ENCODE data around the gene DPT.

DNA sequence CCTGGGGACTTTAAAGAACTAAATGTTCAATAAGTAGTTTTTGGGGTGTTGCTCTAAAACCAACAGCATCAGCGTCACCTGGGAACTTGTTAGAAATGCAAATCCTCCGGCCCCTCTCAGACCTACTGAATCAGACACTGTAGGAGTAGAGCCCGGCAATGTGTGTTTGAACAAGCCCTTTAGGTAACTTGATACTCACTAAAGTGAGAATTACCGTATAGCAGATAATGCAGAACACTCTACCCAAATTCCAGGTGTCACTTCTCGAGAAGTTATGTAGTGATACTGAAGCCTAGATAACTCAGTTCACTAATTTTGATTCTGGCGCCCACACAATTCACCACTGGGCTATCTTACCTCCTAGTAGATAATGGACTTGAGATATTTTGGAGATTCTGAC, 3.7 kb upstream of the DPT start:
- TF ChIP-seq POLR2A (IDR thresholded peaks at IDR 0.05; ENCODE audit: low read depth, low read length) (no peak), NFE2L2 (IDR thresholded peaks at IDR 0.05; ENCODE audit: low read depth, low read length) (no peak), RCOR1 (IDR thresholded peaks at IDR 0.05; ENCODE audit: insufficient replicate concordance, low read length) (no peak), RAD21 (IDR thresholded peaks at IDR 0.05; ENCODE audit: low read length) (no peak), CHD1 (IDR thresholded peaks at IDR 0.05; ENCODE audit: low read depth, low read length) (no peak), SMC3 (IDR thresholded peaks at IDR 0.05; ENCODE audit: low read depth, low read length) (no peak), RFX5 (IDR thresholded peaks at IDR 0.05; ENCODE audit: low read depth, low read length) (no peak), BHLHE40 (IDR thresholded peaks at IDR 0.05; ENCODE audit: low read depth, low read length) (no peak), MAZ (IDR thresholded peaks at IDR 0.05; ENCODE audit: borderline replicate concordance, low read depth, low read length) (no peak), MAFK (IDR thresholded peaks at IDR 0.05; ENCODE audit: low read depth, low read length) (no peak)
- TF ChIP-seq, protein P1, sequence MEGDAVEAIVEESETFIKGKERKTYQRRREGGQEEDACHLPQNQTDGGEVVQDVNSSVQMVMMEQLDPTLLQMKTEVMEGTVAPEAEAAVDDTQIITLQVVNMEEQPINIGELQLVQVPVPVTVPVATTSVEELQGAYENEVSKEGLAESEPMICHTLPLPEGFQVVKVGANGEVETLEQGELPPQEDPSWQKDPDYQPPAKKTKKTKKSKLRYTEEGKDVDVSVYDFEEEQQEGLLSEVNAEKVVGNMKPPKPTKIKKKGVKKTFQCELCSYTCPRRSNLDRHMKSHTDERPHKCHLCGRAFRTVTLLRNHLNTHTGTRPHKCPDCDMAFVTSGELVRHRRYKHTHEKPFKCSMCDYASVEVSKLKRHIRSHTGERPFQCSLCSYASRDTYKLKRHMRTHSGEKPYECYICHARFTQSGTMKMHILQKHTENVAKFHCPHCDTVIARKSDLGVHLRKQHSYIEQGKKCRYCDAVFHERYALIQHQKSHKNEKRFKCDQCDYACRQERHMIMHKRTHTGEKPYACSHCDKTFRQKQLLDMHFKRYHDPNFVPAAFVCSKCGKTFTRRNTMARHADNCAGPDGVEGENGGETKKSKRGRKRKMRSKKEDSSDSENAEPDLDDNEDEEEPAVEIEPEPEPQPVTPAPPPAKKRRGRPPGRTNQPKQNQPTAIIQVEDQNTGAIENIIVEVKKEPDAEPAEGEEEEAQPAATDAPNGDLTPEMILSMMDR (conservative IDR thresholded peaks at IDR 0.05; ENCODE audit: low read depth, low read length): no peak
- TF ChIP-seq, protein P2, sequence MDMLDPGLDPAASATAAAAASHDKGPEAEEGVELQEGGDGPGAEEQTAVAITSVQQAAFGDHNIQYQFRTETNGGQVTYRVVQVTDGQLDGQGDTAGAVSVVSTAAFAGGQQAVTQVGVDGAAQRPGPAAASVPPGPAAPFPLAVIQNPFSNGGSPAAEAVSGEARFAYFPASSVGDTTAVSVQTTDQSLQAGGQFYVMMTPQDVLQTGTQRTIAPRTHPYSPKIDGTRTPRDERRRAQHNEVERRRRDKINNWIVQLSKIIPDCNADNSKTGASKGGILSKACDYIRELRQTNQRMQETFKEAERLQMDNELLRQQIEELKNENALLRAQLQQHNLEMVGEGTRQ (IDR thresholded peaks at IDR 0.05; ENCODE audit: low read depth, low read length): no peak
- TF ChIP-seq, protein P3, sequence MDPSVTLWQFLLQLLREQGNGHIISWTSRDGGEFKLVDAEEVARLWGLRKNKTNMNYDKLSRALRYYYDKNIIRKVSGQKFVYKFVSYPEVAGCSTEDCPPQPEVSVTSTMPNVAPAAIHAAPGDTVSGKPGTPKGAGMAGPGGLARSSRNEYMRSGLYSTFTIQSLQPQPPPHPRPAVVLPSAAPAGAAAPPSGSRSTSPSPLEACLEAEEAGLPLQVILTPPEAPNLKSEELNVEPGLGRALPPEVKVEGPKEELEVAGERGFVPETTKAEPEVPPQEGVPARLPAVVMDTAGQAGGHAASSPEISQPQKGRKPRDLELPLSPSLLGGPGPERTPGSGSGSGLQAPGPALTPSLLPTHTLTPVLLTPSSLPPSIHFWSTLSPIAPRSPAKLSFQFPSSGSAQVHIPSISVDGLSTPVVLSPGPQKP (IDR thresholded peaks at IDR 0.05; ENCODE audit: borderline replicate concordance, low read depth, low read length): no peak
